ENCODE measurements around the gene IL17C. TPM values are rescaled to one million over a fixed set of nuclear protein-coding genes. Genes with fewer than 3 reads are reported as not detected.

The IL17C gene, protein sequence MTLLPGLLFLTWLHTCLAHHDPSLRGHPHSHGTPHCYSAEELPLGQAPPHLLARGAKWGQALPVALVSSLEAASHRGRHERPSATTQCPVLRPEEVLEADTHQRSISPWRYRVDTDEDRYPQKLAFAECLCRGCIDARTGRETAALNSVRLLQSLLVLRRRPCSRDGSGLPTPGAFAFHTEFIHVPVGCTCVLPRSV
- total RNA-seq (2014; rRNA removed; shearing (Covaris generic)): not detected in 2 replicates

DNA sequence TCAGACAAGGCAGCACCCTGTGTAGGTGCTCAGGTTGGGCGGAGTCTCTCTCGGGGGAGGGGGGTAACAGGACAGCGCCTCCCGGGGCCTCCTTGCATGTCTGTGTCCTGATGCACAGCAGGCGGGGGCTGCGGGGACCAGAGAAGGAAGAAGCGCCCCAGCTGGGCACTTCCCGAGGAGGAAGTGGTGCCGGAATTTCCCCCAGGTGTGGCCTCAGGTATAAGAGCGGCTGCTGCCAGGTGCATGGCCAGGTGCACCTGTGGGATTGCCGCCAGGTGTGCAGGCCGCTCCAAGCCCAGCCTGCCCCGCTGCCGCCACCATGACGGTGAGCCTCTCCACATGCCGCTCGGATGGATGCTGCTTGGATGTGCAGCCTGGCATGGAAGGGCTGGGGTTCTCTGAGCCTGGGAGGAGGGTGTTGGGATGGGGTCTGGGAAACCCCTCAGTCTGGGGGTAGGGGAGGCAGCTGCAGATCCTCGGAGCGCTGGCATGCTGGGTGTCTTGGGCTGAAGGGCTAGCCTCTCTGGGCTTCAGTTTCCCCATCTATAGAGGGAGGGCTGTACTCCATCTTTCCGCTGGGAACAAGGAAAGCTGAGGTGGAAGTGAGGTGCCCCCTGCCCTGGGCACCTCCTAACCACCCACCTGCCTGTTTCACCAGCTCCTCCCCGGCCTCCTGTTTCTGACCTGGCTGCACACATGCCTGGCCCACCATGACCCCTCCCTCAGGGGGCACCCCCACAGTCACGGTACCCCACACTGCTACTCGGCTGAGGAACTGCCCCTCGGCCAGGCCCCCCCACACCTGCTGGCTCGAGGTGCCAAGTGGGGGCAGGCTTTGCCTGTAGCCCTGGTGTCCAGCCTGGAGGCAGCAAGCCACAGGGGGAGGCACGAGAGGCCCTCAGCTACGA, at the start of gene IL17C:
Gene IL17C, plus strand, starts transcription at position 250 of the 908 bp plus-strand sequence. Its CDS starts 70 bp downstream, at position 320.
- DNase-seq (ENCODE audit: low read depth): no peak

DNA sequence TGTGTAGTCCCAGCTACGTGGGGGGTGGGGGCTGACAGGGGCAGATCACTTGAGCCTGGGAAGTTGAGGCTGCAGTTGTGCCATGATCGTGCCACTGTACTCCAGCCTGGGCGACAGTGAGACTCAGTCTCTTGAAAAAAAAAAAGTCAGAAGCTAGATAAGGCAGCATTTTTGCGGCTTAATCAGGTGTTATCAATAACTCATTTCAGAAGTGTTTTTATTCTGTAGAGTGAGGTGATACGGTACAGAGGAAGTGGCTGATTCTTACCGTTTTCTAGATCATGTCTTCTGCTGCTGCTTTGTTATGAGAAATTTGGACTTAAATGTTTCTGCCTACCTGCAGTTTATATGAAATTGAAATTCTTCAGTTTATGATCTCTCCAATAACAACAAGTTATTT, 49.6 kb upstream of the IL17C start:
- no peak for DNase-seq (ENCODE audit: low read depth)

DNA sequence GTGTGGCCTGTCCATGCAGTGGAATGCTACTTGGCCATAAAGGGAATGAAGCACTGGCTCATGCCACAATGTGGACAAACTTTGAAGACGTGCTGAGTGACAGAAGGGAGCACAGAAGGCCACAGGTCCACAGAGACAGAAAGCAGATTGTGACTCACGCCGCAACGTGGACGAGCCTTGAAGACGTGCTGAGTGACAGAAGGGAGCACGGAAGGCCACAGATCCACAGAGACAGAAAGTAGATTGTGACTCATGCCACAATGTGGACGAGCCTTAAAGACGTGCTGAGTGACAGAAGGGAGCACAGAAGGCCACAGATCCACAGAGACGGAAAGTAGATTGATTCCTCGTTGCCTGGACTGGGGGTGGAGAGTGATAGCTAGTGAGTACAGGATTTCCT, 48.9 kb upstream of the IL17C start:
- no peak for DNase-seq (ENCODE audit: low read depth)

DNA sequence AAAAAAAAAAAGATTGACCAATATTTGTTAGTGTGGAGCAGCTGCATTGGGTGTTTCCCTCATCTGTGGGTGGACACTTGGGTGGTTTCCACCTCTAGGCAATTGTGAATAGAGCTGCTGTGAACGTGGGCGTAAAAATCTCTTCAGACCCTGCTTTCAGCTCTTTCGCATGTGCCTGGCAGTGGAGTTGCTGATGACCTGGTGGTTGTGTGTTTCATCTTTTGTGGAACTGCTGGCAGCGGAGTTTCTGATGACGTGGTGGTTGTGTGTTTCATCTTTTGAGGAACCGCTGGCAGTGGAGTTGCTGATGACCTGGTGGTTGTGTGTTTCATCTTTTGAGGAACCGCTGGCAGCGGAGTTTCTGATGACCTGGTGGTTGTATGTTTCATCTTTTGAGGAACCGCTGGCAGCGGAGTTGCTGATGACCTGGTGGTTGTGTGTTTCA, 46.8 kb upstream of the IL17C start:
- no peak for DNase-seq (ENCODE audit: low read depth)

DNA sequence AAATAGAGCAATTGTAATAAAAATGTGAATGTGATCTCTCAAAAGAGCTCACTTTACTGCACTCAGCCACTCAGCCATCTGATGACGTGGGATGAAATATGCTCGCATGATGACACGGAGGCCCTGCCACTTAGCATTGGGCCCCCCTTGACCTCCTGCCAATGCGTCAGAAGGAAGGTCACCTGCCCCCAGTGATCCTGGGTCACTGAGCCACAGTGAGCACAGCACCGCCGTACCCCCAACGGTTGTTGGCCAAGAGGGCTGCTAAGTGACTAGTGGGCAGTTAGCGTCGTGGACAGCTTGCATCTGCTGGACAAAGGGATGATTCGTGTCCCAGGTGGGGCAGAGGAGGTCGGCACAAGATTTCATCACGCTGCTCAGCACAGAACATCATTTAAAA, 45.3 kb upstream of the IL17C start:
- no peak for DNase-seq (ENCODE audit: low read depth)

DNA sequence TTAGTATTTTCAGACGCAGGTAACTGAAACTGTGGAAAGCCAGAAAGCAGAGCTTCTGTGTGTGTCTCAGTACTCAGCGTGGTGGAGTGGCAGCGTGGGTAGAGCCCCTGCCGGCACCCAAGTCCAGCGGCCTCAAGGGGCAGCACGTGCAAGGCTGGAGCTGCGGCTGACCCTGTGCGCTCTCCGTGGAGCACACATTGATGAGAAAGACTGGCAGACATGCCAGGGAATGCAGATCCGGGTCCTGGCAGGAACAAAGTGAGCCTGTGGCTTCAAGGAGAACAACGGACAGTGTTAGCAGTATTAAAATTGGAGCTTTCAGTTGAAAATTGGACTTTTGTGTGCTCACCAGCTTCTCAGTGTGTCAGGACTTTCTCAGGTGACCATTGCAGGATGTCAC, 44.9 kb upstream of the IL17C start:
- no peak for DNase-seq (ENCODE audit: low read depth)

DNA sequence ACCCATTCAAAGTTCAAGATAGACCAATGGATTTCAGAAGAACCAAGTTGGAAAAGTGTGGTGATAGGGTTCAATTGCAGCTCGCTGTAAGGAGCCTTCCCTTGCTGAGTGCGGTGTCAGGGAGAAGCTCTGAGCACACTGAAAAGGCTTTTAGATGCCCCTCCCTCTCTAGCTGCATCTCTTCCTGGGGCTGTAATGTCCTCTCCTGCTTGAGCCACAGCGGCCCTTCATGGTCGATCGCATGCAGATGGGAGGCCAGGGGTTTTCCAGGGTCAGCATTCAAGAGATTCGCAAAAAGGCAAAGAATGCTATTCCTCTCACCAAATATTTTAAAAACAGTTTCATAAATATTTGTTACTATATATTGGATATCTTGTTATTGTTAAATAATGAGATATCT, 44.5 kb upstream of the IL17C start:
- DNase-seq (ENCODE audit: low read depth): no peak

DNA sequence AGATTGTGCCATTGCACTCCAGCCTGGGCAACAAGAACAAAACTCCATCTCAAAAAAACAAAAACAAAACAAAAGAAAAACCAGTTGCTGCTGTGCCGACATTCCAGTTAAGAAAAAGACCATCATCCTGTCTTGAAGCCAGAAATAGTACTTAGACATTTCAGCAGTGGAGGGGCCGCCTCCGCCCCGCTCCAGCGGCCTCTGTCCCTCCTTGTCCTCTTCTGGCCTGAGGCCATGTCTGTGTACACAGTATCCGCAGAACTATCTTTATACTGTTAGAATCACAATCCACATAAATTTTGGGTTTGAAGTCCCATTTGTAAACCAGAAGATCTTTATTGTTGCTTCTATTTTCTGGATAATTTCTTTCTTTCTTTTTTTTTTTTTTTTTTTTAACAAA, 43.3 kb upstream of the IL17C start:
- DNase-seq (ENCODE audit: low read depth): no peak

DNA sequence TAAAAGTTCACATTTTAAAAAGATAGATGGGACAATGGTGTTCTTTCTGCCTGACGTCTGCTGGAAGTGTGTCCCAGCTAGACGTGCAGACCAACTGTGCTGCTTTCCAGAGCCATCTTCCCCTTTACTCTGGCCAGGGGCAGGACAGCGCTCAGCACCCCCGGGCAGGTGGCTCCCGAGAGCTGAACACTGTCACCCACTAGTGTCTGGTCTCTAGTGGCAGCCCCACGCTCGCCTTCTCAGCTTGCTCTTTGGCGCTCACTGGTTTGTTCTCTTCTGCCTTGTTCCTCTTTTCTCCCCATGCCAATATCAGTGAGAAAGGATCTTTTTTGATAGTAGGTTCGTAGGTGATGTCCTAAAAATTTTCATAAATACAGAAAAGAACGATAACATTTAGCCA, 42.5 kb upstream of the IL17C start:
- DNase-seq (ENCODE audit: low read depth): no peak

DNA sequence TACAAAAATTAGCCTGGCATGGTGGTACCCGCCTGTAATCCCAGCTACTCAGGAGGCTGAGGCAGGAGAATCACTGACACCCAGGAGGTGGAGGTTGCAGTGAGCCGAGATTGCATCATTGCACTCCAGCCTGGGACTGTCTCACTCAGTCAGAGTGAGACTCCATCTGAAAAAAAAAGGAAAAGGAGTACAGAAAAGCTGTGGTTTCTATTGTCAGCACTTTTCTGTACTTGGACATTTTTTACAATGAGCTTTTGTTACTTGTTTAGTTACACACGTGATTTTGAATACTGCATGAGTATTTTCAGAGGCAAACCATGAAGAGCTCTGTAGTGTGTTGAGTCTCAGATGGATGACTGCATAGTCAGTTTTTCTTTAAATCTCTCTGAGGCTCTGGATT, 41.9 kb upstream of the IL17C start:
- DNase-seq (ENCODE audit: low read depth): no peak

DNA sequence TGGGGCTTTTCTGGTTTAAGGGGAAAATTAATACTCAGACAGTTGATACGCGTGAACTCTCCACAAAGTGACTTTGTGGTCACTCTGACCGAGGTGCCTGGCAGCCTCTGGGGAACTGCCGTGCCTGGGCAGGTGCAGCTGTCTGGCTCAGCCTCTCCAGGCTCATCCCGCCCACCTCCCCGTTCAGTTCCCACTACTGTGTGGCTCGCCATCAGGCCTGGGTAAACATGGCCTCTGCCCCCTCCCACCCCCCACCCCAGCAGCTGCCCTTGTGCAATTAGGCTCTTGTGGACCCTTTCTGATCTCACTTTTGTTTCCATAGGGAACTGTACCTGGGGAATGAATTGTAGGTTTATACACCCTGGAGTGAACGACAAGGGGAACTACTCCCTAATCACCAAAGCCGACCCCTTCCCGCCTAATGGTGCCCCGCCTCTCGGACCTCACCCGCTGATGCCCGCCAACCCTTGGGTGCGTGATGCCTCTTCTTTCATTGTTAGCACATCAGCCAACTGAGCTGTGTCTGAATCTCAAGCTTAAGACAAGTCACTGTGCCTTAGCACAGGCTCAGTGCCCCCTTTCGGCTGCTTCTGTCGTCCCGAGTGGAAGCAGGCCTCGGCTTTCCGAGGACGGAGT, 40.4 kb upstream of the IL17C start:
- DNase-seq (ENCODE audit: low read depth): no peak

DNA sequence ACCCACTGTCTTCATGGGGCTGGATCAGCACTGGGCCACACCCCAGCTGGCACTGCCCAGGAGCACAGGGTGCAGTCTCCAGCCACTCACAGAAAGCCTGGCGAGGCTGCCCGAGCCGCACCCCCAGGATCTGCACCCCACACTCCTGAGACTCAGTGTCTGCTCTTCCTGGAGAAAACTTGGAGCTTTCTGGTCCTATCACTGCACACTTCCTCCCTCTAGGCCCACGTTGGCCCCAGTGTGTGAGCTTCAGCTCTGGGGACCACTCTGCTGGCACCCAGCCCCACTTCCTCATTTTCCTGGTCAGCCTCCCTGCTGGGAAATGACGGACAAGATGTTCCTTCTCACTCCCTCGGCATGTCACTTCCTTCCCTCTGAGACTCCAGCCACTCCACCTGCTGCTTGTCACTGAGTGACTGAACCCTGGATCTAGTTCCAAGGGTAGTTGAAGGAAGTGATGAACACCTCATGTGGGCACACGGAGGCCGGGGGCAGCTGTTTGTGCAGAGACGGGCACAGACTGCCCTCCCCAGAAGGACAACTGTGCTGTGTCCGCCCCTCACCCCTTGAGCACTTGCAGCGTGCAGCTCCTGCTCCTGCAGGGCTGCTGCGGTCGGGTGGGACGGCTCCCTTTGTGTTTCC, 39.2 kb upstream of the IL17C start:
- no peak for DNase-seq (ENCODE audit: low read depth)

DNA sequence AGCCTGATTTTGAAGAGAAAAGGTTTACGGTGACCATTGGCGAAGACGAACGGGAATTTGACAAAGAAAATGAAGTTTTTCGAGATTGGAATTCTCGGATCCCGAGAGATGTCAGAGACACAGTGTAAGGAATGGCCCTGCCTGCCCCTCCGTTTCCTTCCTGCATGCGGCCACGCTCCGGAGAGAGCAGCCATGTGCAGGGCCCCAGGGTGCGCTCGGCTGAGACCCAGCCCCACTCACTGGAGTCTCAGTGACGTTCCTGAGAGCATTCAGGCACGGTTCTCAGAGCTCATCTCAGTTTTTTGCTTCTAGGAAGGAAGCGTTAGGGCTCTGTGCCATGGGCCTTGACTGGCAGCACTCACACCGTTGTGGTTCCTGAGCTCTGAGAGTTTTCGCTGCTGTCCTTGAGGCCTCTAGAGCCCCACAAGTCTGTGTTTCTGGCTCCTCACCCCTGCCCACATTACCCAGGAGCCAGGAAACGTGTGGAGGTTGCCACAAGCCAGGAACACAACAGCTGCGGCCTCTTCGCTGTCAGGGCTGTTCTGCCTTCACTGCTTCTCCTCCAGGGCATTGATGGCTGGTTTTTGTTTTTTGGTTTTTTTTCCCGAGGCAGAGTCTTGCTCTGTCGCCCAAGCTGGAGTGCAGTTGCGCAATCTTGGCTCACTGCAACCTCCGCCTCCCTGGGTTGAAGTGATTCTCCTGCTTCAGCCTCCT, 38.4 kb upstream of the IL17C start:
- no peak for DNase-seq (ENCODE audit: low read depth)

DNA sequence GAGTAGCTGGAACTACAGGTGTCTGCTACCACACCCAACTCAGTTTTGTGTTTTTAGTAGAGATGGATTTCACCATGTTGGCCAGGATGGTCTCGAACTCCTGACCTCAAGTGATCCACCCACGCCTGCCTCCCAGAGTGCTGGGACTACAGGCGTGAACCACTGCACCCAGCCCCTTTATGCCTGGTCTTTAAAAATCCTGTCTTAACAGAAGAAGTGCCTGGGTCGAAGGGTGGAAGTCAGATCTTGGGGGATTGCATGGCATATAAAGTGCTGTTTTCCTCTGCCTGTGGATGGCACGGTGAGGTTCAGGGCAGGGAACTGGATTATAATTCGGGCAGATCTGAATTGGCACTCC, 37.9 kb upstream of the IL17C start:
- DNase-seq (ENCODE audit: low read depth): no peak

DNA sequence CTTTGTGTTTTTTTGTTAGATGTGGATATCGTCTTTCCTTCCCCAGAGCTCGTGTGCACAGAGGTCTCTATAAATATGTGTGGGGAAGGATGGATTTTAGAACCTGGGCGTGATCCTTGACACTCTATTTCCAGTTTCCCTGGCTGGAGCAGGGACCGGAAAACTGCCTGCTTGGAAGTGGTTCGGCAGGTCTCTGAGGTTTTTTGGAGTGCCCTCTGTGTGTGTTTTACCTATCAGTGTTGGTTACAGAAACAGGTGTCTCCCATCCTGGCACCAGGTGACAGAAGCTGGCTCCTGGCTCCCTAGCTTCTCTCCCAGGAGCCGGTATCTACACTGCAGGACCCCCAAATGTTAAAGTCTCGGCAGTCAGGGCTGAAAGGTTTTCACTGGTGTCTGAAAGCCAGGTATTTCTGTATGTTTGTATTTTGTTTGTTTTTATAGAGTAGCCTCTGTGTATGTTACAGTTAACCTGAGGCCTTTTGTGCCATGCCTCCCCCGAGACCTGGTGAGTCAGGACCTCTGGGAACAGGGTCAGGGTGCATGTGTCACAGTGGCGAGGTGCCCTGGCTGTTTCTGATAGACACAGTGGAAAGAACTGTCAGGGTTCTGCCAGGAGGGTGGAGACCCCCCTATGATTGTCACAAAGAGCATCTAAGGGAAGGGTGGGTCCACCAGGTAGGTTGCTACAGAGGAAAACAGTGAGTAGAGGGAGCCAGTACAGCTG, 36.9 kb upstream of the IL17C start:
- DNase-seq (ENCODE audit: low read depth): peak; percentile 11

DNA sequence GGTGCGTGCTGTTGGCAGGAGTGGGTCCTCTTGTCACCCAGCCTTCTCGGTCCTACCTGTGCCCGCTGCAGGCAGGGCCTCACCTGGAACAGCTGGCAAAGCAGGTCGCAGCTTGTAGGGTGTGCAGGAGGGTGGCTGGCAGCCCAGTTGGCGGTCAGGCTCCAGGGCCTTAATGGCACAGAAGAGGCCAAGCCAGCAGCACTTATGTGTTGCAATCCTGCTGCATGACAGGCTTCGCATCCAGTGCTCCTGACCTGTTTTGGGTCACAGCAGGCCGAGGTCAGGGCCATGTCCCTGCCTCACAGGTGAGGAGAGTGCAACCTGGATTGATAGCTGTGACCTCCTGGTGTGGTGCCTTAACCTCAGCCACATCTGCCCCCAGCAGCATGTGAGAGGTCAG, 36.3 kb upstream of the IL17C start:
- no peak for DNase-seq (ENCODE audit: low read depth)

DNA sequence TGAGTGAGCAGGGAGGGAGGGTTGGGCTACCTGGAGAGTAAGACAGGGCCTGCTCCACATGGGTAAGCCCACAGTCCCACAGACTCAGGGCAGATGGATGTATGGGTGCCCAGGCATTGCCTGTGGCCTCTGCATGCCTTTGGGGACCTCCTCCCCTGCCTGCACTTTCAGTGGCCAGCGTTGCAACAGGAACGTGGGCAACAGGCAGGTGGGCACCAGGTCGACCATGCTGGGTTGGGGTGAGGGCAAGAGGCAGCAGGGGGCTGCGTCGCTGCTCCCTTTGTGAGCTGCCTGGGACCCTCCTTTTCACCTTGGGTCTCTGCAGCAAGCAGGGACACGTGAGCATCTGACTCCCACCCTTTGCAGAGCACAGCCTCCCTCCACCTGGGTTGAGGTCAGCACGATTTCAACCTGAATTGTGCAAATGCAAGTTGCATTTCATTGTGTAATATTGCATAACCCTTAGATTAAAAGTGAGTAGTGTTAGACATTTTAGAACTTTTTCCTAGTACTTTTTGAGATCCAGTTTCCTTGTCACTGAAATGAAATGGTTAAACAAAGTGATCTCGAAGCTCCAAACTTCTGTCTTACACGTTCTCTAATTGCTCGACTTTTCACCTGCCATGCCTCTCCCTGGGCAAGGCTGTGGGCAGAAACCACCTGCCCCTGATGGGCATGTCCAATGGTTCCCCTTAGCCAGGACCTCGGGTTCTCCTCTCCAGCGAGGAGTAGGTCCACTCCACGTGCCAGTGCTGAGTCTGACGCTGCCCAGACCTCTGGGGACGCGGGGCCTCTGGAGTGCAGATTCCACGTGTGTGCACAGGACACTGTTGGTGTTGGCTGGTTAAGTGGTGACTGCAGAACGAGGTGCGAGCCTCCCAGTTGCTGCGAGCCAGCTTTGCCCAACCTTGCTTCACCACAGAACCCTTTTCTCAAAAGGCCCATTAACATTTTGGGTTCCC, 32.9 kb upstream of the IL17C start:
- DNase-seq (ENCODE audit: low read depth): no peak

DNA sequence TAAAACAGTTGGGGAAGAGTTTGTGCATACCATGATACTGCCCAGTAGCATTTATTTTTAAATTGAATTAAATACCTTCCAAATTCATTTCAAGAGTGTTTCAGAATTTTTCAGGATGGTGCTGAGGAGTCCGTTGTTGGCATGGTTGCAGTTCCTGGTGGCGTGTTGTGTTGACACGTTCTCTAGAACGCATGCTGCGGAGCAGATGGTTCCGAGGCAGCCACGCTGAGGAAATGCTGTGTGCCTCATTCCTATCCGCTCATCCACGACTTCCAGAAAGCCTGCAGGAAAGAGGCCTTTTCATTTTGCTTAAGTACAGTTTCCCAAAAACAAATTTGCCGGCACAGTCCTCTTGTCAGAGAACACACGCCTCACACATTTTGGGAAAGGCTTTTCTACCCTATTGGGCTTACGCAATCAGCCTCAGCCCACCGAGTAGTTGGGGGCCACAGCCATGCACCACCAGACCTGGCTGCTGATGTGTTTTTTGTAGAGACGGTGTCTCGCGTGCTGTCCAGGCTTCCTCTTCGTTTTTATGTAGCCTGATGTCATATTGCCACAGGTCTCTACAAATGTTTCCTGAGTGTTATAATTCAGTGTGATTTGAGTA, 32.1 kb upstream of the IL17C start:
- no peak for DNase-seq (ENCODE audit: low read depth)

DNA sequence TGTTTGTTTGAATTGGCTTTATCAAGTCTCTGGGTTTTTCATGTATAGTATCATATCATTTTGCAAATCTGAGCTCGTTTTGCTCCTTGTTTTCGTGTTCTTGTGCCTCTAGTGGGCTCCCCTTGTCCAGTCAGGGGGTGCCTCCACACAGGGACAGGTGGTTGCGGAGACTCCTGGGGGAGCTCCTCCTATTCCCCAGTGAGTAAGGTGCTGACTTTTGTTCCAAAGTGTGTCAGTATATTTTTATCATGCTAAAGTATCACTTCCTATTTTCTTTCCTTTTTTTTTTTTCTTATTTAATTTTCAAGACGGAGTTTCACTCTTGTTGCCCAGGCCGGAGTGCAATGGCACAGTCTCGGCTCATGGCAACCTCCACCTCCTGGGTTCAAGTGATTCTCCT, 30.3 kb upstream of the IL17C start:
- DNase-seq (ENCODE audit: low read depth): no peak

All from M059J (cell line).